ENCODE results near the gene HSD17B3. TPM values are rescaled to one million over a fixed set of nuclear protein-coding genes. Genes with fewer than 3 reads are reported as not detected.
"Not testable (repeated sequence)": the region's sequence is repeated elsewhere in the genome, so short reads cannot be mapped to it uniquely, and the experiment has no call there.

HSD17B3 gene
- total RNA-seq, 1 donor, result not detected

DNA sequence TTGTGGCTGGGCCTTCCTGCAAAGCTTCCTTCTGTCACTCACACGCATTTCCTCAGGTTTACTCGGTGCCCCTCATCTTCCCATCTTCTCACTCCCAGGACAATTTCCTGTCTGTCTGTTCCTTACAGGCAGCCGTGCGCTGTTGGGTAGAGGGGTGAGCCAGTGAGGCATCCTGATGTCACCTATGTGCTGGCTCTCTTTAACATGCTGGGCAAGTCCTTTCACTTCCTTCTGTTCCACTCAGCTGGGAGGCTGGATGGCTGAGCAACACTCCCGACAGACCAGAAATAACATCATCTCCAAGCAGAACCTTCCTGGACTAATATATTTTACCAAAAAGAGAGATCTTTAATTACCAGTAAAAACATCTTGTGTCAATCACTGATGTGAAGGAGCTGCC lies 103.0 kb downstream of the HSD17B3 start:
- no peak for TF ChIP-seq CTCF (IDR thresholded peaks at IDR 0.05; ENCODE audit: insufficient read depth, low read depth, low read length)
- no peak overlapping the region for H3K4me3 ChIP-seq (ENCODE audit: low read depth, low read length)
- DNase-seq (ENCODE audit: low read depth), result no peak

DNA sequence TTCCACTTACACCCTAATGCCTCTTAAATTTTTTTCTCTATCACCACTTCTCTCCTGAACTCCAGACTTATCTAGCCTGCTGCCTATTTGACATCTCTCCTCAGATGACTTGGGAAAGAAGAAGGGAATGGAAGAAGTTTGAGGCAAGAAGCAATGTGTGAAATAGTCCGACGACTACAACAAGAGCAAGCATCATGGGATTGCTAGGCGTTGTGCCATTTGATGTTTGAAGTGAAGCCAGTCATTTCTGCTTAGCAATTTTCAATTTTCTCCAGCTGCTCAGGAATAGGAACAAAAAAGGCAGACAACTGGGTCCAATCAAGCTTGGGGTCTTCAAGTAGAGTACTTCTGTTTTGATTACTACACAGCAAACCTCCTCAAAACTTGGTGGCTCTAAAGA lies 106.4 kb downstream of the HSD17B3 start:
- DNase-seq (ENCODE audit: low read depth), result no peak
- H3K4me3 ChIP-seq (ENCODE audit: low read depth, low read length), result no peak overlapping the region
- no peak for TF ChIP-seq CTCF (IDR thresholded peaks at IDR 0.05; ENCODE audit: insufficient read depth, low read depth, low read length)

- no peak for DNase-seq (ENCODE audit: low read depth)
- no peak overlapping the region for H3K4me3 ChIP-seq (ENCODE audit: low read depth, low read length)
- no peak for TF ChIP-seq CTCF (IDR thresholded peaks at IDR 0.05; ENCODE audit: insufficient read depth, low read depth, low read length)
Observed at GRCh38 chr9:96193236-96193755, 108.7 kb downstream of the HSD17B3 start.

DNA sequence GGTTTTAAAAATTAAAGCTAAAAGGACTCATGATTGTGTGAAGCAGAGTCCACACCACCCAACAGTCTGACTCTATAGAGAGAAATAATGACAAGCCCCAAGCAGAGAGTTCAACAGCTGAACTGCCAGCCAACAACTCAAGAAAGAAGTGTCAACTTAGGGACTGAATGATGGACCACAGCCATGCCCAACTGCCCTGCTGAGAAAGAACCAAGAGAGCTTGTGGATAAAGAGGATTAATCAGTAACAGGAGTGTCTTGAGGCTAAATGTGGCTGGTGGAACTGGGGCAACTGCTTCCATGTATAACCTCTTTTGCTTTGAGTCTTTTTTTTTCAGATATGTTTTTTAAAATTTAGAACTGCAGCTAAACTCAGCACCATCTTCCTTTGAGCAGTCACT lies 109.3 kb downstream of the HSD17B3 start:
- no peak for DNase-seq (ENCODE audit: low read depth)
- no peak overlapping the region for H3K4me3 ChIP-seq (ENCODE audit: low read depth, low read length)
- TF ChIP-seq CTCF (IDR thresholded peaks at IDR 0.05; ENCODE audit: insufficient read depth, low read depth, low read length), result no peak

GRCh38 chr9:96189995-96190394 lies 112.0 kb downstream of the HSD17B3 start:
- no peak for DNase-seq (ENCODE audit: low read depth)
- no peak overlapping the region for H3K4me3 ChIP-seq (ENCODE audit: low read depth, low read length)
- no peak for TF ChIP-seq CTCF (IDR thresholded peaks at IDR 0.05; ENCODE audit: insufficient read depth, low read depth, low read length)

DNA sequence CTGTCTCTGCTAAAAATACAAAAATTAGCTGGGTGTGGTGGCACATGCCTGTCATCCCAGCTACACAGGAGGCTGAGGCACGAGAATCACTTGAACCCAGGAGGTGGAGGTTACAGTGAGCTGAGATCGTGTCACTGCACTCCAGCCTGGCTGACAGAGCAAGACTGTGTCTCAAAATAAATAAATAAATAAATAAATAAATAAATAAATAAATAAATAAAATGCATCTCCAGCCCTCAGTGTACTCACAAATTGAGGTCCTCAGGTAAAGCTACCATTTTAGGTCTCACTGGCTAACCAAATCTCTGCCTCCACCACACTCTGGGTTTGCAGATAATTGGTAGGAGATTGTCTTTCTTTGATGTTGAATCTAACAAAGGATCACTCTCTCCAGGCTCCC lies 112.4 kb downstream of the HSD17B3 start:
- DNase-seq (ENCODE audit: low read depth), result not testable (repeated sequence)

GRCh38 chr9:96188571-96188970 lies 113.4 kb downstream of the HSD17B3 start:
- H3K4me3 ChIP-seq (ENCODE audit: low read depth, low read length), result no peak overlapping the region
- DNase-seq (ENCODE audit: low read depth), result no peak
- no peak for TF ChIP-seq CTCF (IDR thresholded peaks at IDR 0.05; ENCODE audit: insufficient read depth, low read depth, low read length)

More for the DNA sequence above, 112.4 kb downstream of the HSD17B3 start:
- H3K4me3 ChIP-seq (ENCODE audit: low read depth, low read length), result not testable (repeated sequence)
